Progenitor cell of endocrine pancreas (in vitro differentiated cells): Measurements from ENCODE around the gene PPP1R1C. TPM values are rescaled to one million over a fixed set of nuclear protein-coding genes. Genes with fewer than 3 reads are reported as not detected.
A peak's percentile ranks its signal among the peaks of the same experiment; 100 is the strongest.

Experiments used
- DNase-seq: peaks from one replicate; pipeline ENCODE4 v3.0.0; 2021; ENCODE audit warnings: low spot score; ENCODE audit not compliant: unreplicated experiment
- H3K27ac Mint-ChIP-seq: 2 replicates; pipeline ENCODE4 v1.8.0; 2021; ENCODE audit warnings: mild to moderate bottlenecking, moderate library complexity, mixed read lengths
- H3K27me3 Mint-ChIP-seq: 2 replicates; pipeline ENCODE4 v1.8.0; 2021; ENCODE audit warnings: mixed read lengths
- H3K36me3 Mint-ChIP-seq: 2 replicates; pipeline ENCODE4 v1.8.0; 2022; ENCODE audit warnings: mixed read lengths; ENCODE audit not compliant: insufficient read depth
- H3K4me1 Mint-ChIP-seq: 2 replicates; pipeline ENCODE4 v1.8.0; 2021; ENCODE audit warnings: low read depth, mixed read lengths
- H3K4me3 Mint-ChIP-seq: 2 replicates; pipeline ENCODE4 v1.8.0; 2021; ENCODE audit warnings: low read depth, mild to moderate bottlenecking, moderate library complexity, mixed read lengths
- H3K9me3 Mint-ChIP-seq: 2 replicates; pipeline ENCODE4 v1.8.0; 2021; ENCODE audit warnings: low read depth, mixed read lengths
- total RNA-seq: library from RNA; stranded (reverse); gene quantifications from 2 replicates; pipeline ENCODE4 v1.2.1, GENCODE V29; 2021
- TF ChIP-seq, protein P1 (sequence below): fragments of 200-600 bp; sonication (generic); IDR thresholded peaks from one replicate; pipeline ENCODE4 v1.5.0; 2021; ENCODE audit warnings: antibody characterized with exemption, mild to moderate bottlenecking; ENCODE audit not compliant: unreplicated experiment

The PPP1R1C gene
- total RNA-seq, 1 donor from 2014 or later: 5.6 TPM

DNA sequence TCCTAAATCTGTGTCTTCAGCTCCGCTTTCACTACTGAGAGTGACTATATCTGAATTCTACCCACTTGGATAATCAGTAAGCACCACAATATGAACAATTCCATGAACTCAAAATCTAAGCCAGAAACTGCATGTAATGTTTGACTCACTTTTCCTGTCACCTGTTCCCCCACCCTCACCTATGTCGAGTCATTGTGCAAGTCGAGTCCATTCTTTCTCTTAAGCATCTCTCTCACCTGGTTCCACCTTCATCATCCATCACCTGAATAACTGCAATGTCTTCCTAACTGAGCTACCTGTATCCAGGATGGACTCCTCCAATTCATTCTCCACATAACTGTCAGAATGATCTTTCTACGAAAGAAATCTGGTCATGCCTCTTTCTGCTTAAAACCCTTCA, 58.2 kb downstream of the PPP1R1C start:
- no peaks in the 10 kb centered on the region for H3K9me3 Mint-ChIP-seq
- no peak overlapping the region for H3K4me3 Mint-ChIP-seq
- no peak overlapping the region for H3K27ac Mint-ChIP-seq
- TF ChIP-seq, protein P1, sequence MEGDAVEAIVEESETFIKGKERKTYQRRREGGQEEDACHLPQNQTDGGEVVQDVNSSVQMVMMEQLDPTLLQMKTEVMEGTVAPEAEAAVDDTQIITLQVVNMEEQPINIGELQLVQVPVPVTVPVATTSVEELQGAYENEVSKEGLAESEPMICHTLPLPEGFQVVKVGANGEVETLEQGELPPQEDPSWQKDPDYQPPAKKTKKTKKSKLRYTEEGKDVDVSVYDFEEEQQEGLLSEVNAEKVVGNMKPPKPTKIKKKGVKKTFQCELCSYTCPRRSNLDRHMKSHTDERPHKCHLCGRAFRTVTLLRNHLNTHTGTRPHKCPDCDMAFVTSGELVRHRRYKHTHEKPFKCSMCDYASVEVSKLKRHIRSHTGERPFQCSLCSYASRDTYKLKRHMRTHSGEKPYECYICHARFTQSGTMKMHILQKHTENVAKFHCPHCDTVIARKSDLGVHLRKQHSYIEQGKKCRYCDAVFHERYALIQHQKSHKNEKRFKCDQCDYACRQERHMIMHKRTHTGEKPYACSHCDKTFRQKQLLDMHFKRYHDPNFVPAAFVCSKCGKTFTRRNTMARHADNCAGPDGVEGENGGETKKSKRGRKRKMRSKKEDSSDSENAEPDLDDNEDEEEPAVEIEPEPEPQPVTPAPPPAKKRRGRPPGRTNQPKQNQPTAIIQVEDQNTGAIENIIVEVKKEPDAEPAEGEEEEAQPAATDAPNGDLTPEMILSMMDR: no peak
- DNase-seq: no peak
- no peaks in the 10 kb centered on the region for H3K36me3 Mint-ChIP-seq
- no peaks in the 10 kb centered on the region for H3K27me3 Mint-ChIP-seq
- H3K4me1 Mint-ChIP-seq: no peaks in the 10 kb centered on the region

DNA sequence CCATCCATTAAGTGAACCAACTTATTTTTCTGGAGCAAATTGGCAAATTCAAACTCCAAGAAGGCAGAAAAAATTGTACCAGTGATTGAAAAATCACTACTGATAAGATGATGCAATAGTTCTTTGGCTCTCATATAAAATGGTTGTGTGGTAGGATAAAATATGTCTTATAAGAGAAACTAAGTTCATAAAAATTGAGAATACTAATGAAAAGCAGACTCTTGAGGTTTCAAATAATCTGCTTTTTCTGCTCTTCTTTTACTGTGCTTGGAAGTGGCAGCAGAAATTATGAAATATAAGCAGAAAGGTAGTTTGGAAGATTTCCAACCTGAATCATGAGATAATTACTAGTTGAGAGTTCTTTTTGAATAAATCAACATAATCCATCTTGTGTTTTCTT, 61.9 kb downstream of the PPP1R1C start:
- no peak overlapping the region for H3K27ac Mint-ChIP-seq
- H3K9me3 Mint-ChIP-seq: no peaks in the 10 kb centered on the region
- H3K4me1 Mint-ChIP-seq: no peaks in the 10 kb centered on the region

DNA sequence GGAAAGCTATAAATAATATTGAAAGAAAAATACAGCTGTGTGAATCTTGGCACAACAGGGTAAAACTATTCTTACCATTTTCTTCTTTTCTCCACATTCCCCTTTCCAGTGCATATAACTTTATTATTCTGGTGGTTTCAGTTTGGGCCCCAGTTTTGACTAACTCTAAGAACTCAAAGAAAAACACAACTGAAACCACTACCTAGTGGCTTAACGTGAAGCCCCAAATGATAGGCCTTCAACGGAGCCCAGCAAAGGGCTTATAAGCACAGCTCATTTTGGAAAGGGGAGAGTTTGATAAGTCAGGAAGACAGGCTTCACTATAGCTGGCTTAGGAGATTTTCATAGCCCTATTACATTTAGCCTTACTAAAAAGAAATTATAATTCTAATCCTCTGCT, 62.4 kb downstream of the PPP1R1C start:
- Mint-ChIP-seq H3K4me3 (no peak overlapping the region), H3K27me3 (no peaks in the 10 kb centered on the region), H3K4me1 (no peaks in the 10 kb centered on the region), H3K27ac (no peak overlapping the region), H3K36me3 (no peaks in the 10 kb centered on the region), H3K9me3 (no peaks in the 10 kb centered on the region)
- no peak for DNase-seq
- TF ChIP-seq, protein P1: no peak

More for the DNA sequence above, 61.9 kb downstream of the PPP1R1C start:
- H3K27me3 Mint-ChIP-seq: no peaks in the 10 kb centered on the region
- DNase-seq: no peak
- H3K36me3 Mint-ChIP-seq: no peaks in the 10 kb centered on the region
- no peak overlapping the region for H3K4me3 Mint-ChIP-seq
- TF ChIP-seq, protein P1: no peak

DNA sequence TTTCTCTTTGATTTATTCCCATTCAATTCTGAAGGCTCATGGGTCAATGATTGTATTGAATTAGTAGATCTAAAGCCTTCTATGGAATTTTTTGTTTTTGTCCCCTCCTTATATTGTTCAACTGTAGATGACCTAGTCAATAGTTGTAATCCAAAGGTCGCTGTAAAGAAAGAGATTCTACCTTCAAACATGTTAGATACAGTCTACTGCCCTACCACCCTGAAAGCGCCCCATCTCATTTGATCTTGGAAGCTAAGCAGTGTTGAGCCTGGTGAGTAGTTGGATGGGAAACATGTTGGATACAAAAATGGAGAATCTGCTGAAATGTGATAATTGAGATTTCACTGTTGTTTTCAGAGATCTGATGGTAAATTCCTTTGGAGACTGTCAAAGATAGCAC, 63.0 kb downstream of the PPP1R1C start:
- Mint-ChIP-seq H3K27ac (peak overlapping the region; percentile 21), H3K27me3 (no peaks in the 10 kb centered on the region), H3K4me1 (no peaks in the 10 kb centered on the region), H3K4me3 (no peak overlapping the region), H3K36me3 (no peaks in the 10 kb centered on the region), H3K9me3 (no peaks in the 10 kb centered on the region)
- DNase-seq: no peak
- TF ChIP-seq, protein P1: no peak

DNA sequence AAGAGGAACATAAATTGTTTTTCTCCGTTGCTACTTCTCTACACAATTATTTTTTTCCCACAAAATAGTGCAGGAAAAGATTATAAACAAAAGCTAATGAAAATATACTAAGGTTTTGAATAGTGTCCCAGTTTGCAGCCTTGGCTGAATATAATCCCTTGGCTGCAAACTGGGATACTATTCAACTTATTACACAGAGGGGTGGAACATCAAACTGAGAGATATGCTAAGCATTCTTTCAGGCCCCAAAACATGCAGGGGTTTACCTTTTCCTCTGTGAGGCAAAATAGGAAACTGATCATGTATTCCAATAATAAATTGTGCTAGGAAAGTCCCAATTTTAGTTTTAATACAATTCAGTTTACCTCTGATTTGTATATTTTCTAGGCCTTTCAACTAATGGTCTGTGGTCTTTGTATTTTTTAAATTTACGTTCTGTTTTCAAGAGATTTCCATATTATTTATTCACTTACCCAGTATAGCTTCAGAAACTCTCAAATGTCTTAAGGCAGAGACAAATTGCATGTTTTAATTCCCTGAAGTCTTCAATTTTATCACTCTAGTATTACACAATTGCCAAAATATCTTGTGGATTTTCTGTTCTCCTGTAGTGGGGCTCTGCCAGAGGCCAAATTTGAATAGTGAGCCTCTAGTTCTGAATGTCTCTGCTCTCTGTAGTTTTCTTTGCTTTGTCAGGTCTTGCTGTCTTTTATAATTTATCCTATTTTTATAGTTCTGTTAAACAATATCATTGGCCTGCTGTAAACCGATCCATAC, 63.9 kb downstream of the PPP1R1C start:
- H3K4me1 Mint-ChIP-seq: no peaks in the 10 kb centered on the region
- H3K4me3 Mint-ChIP-seq: no peak overlapping the region
- TF ChIP-seq, protein P1: no peak
- DNase-seq: no peak
- H3K27me3 Mint-ChIP-seq: no peaks in the 10 kb centered on the region
- H3K27ac Mint-ChIP-seq: no peak overlapping the region
- no peaks in the 10 kb centered on the region for H3K9me3 Mint-ChIP-seq
- H3K36me3 Mint-ChIP-seq: no peaks in the 10 kb centered on the region
